GM06990 (cell line): ENCODE results near the gene SIPA1.

ENCODE experiments used
- DNase-seq: peaks from one replicate; pipeline ENCODE4 v3.0.0-alpha.2; 2011; ENCODE audit not compliant: insufficient read length; ENCODE audit errors: extremely low read depth
- H3K27me3 ChIP-seq: replicated peaks from 2 replicates; pipeline ENCODE4 v1.6.0; 2011; ENCODE audit warnings: low read length; ENCODE audit not compliant: control insufficient read depth, insufficient read depth
- H3K36me3 ChIP-seq: 2 replicates; pipeline ENCODE4 v1.5.1; 2011; ENCODE audit warnings: low read length; ENCODE audit not compliant: control insufficient read depth, insufficient read depth
- H3K4me3 ChIP-seq: replicated peaks from 2 replicates; pipeline ENCODE4 v1.5.1; 2011; ENCODE audit warnings: low read depth, mild to moderate bottlenecking, control low read depth, low read length
- TF ChIP-seq, protein P1 (sequence below): IDR thresholded peaks from 2 replicates; pipeline ENCODE4 v1.5.1; 2011; ENCODE audit warnings: low read length, control low read depth, mild to moderate bottlenecking, inconsistent platforms; ENCODE audit not compliant: insufficient read depth, poor library complexity, severe bottlenecking

SIPA1 gene

GRCh38 chr11:65623852-65624616 is 13.9 kb upstream of the SIPA1 start:
- H3K27me3 ChIP-seq: no peaks in the 10 kb centered on the region
- no peak for DNase-seq
- TF ChIP-seq, protein P1, sequence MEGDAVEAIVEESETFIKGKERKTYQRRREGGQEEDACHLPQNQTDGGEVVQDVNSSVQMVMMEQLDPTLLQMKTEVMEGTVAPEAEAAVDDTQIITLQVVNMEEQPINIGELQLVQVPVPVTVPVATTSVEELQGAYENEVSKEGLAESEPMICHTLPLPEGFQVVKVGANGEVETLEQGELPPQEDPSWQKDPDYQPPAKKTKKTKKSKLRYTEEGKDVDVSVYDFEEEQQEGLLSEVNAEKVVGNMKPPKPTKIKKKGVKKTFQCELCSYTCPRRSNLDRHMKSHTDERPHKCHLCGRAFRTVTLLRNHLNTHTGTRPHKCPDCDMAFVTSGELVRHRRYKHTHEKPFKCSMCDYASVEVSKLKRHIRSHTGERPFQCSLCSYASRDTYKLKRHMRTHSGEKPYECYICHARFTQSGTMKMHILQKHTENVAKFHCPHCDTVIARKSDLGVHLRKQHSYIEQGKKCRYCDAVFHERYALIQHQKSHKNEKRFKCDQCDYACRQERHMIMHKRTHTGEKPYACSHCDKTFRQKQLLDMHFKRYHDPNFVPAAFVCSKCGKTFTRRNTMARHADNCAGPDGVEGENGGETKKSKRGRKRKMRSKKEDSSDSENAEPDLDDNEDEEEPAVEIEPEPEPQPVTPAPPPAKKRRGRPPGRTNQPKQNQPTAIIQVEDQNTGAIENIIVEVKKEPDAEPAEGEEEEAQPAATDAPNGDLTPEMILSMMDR: no peak
- peaks cover 69% of the 10 kb centered on the region for H3K36me3 ChIP-seq
- H3K4me3 ChIP-seq: no peak overlapping the region

GRCh38 chr11:65624931-65625627 is 12.8 kb upstream of the SIPA1 start:
- Histone ChIP-seq H3K36me3 (peaks cover 71% of the 10 kb centered on the region), H3K4me3 (no peak overlapping the region), H3K27me3 (no peaks in the 10 kb centered on the region)
- TF ChIP-seq, protein P1: no peak
- DNase-seq: no peak

- no peak for DNase-seq
- H3K4me3 ChIP-seq: no peak overlapping the region
- H3K36me3 ChIP-seq: peaks cover 69% of the 10 kb centered on the region
- TF ChIP-seq, protein P1: peak; percentile 59
- no peaks in the 10 kb centered on the region for H3K27me3 ChIP-seq
Observed at GRCh38 chr11:65625628-65626342, 12.1 kb upstream of the SIPA1 start.

DNA sequence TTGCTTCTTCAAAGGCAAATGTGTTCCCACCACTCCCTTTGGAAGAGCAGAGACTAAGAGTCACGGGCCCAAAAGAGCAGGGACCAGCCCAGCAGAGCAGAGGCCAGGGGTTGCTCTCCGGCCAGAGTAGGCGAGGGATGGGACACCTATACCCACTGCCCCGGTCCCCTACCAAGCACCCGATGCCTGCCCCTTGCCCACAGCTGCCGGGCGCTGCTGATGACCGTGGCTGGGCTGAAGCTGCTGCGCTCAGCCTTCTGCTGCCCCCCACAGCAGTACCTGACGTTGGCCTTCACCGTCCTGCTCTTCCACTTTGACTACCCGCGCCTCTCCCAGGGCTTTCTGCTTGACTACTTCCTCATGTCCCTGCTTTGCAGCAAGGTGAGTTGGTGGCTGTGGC is 10.7 kb upstream of the SIPA1 start:
- H3K36me3 ChIP-seq: peaks cover 67% of the 10 kb centered on the region
- no peaks in the 10 kb centered on the region for H3K27me3 ChIP-seq
- H3K4me3 ChIP-seq: no peak overlapping the region
- TF ChIP-seq, protein P1: no peak
- no peak for DNase-seq

- Histone ChIP-seq H3K36me3 (peaks cover 64% of the 10 kb centered on the region), H3K27me3 (no peaks in the 10 kb centered on the region), H3K4me3 (no peak overlapping the region)
- TF ChIP-seq, protein P1: no peak
- no peak for DNase-seq
Observed at GRCh38 chr11:65629579-65629978, 8.3 kb upstream of the SIPA1 start.
